Ovary (tissue), 3 donors: Measurements from ENCODE around the gene KCTD18.

Experiments
- CTCF ChIP-seq, 3 donors: fragments of 450-650 bp in 2 of 3; fragments of 200-600 bp in 1 of 3; IDR thresholded peaks; one replicate each; pipeline versions ENCODE4 v1.5.1 to v1.8.0; 2016 to 2022; ENCODE audit warnings: antibody characterized with exemption in 3 of 3, mild to moderate bottlenecking in 1 of 3
- EP300 ChIP-seq: sonication (generic); formaldehyde crosslinking; IDR thresholded peaks from one replicate; pipeline ENCODE4 v1.6.1; 2017; ENCODE audit warnings: antibody characterized with exemption
- POLR2A ChIP-seq: fragments of 450-650 bp; IDR thresholded peaks from one replicate; pipeline ENCODE4 v1.6.1; 2017; ENCODE audit warnings: antibody characterized with exemption, mild to moderate bottlenecking, moderate library complexity
- donor health status: DM: no; HTN: no; CAD: no.

- TF ChIP-seq CTCF (IDR thresholded peaks at IDR 0.05), result no peak
- no peak for TF ChIP-seq POLR2A
- TF ChIP-seq EP300, result no peak
Measured at GRCh38 chr2:200534572-200534971, 24.7 kb upstream of the KCTD18 start.
